B cell (primary cell): ENCODE results near the gene ANKRD66.

Experiments used
- CTCF ChIP-seq: fragments of 200-600 bp; IDR thresholded peaks from one replicate; pipeline ENCODE4 v1.8.0; 2022; ENCODE audit warnings: antibody characterized with exemption, mild to moderate bottlenecking
- EZH2 ChIP-seq: IDR thresholded peaks from 2 replicates; pipeline ENCODE4 v1.6.1; 2012; ENCODE audit warnings: borderline replicate concordance, low read depth, mild to moderate bottlenecking, moderate library complexity, low read length; ENCODE audit not compliant: insufficient read depth, poor library complexity, severe bottlenecking

DNA sequence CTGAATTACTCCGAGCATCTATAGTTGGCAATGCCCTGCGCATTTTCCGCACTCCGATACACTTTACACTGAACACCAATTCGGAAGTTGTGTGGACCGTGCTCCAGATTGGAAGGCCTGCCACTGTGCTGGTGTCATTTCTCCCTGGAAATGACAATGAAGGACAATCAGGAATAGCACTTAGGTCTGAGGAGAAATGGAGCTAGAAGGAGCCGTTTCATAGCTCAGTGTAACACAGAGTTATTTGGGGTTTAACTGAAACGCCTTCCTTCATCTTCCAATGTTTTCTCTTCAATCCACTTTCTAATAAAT is 11.1 kb upstream of the ANKRD66 start:
- TF ChIP-seq CTCF (no peak), EZH2 (no peak)
